Measurements from ENCODE around the gene MCEMP1.

- TF ChIP-seq EZH2 (IDR thresholded peaks at IDR 0.05; ENCODE audit: borderline replicate concordance, low read length): no peak
- TF ChIP-seq CTCF (conservative IDR thresholded peaks at IDR 0.05 in 1 of 2, IDR thresholded peaks at IDR 0.05 in 1 of 2; ENCODE audit: extremely low read depth in 1 of 2, insufficient read depth in 1 of 2, low read depth in 1 of 2, low read length in 2 of 2): no peak
These were observed 34.4 kb upstream of the MCEMP1 start for GRCh38 chr19:7642295-7643030.

All from mammary epithelial cell (primary cell).